GM23338 (cell line): ENCODE data around the gene MTARC2. TPM values are rescaled to one million over a fixed set of nuclear protein-coding genes. Genes with fewer than 3 reads are reported as not detected.

Experiments
- ATAC-seq: fragments of 200-7000 bp; cut with Tn5 transposase; 3 replicates; pipeline ENCODE4 v1.9.1; 2020
- DNase-seq: peaks from one replicate; pipeline ENCODE4 v3.0.0-alpha.2; 2015; ENCODE audit warnings: low spot score
- H2AFZ ChIP-seq: fragments of 200-600 bp; sonication (generic); 2 replicates; pipeline ENCODE4 v1.8.0; 2016; ENCODE audit warnings: antibody characterized with exemption, mild to moderate bottlenecking, moderate library complexity
- H3F3A ChIP-seq: fragments of 200-600 bp; sonication (generic); replicated peaks from 2 replicates; pipeline ENCODE4 v1.8.0; 2017; ENCODE audit warnings: antibody characterized with exemption, mixed run types, low read depth
- H3K27ac ChIP-seq: fragments of 200-600 bp; sonication (generic); 2 replicates; pipeline ENCODE4 v1.6.1; 2016; ENCODE audit warnings: low read depth
- H3K27me3 ChIP-seq: fragments of 200-600 bp; sonication (generic); 2 replicates; pipeline ENCODE4 v1.8.0; 2016; ENCODE audit warnings: mild to moderate bottlenecking, mixed run types, moderate library complexity; ENCODE audit not compliant: insufficient read depth
- H3K36me3 ChIP-seq: fragments of 200-600 bp; sonication (generic); 2 replicates; pipeline ENCODE4 v1.8.0; 2016; ENCODE audit warnings: mild to moderate bottlenecking; ENCODE audit not compliant: insufficient read depth
- H3K4me1 ChIP-seq: fragments of 200-600 bp; sonication (generic); 2 replicates; pipeline ENCODE4 v1.8.0; 2016; ENCODE audit warnings: mild to moderate bottlenecking, moderate library complexity; ENCODE audit not compliant: insufficient read depth
- H3K4me2 ChIP-seq: fragments of 200-600 bp; sonication (generic); 2 replicates; pipeline ENCODE4 v1.7.1; 2017; ENCODE audit warnings: mixed run types
- H3K4me3 ChIP-seq: fragments of 200-600 bp; sonication (generic); 2 replicates; pipeline ENCODE4 v1.6.1; 2016; ENCODE audit warnings: mixed run types
- H3K79me2 ChIP-seq: fragments of 200-600 bp; sonication (generic); replicated peaks from 2 replicates; pipeline ENCODE4 v1.8.0; 2017; ENCODE audit warnings: mild to moderate bottlenecking; ENCODE audit not compliant: insufficient read depth
- H3K9me2 ChIP-seq: fragments of 200-600 bp; sonication (generic); 2 replicates; pipeline ENCODE4 v1.8.0; 2017; ENCODE audit not compliant: insufficient read depth
- H4K20me1 ChIP-seq: fragments of 200-600 bp; sonication (generic); replicated peaks from 2 replicates; pipeline ENCODE4 v1.8.0; 2017; ENCODE audit warnings: mild to moderate bottlenecking; ENCODE audit not compliant: insufficient read depth
- H3K27ac Mint-ChIP-seq: 2 replicates; pipeline ENCODE4 v1.8.0; 2020; ENCODE audit warnings: inconsistent platforms, mild to moderate bottlenecking, moderate library complexity, mixed read lengths
- H3K27me3 Mint-ChIP-seq: 3 replicates; pipeline ENCODE4 v1.8.0; 2022; ENCODE audit warnings: low read depth, mild to moderate bottlenecking, moderate library complexity, mixed read lengths, inconsistent platforms; ENCODE audit not compliant: insufficient read depth, poor library complexity
- H3K36me3 Mint-ChIP-seq: 3 replicates; pipeline ENCODE4 v1.8.0; 2021; ENCODE audit warnings: low read depth, mild to moderate bottlenecking, inconsistent platforms, moderate library complexity, mixed read lengths
- H3K4me1 Mint-ChIP-seq: 3 replicates; pipeline ENCODE4 v1.8.0; 2020; ENCODE audit warnings: mild to moderate bottlenecking, inconsistent platforms, mixed read lengths
- H3K4me3 Mint-ChIP-seq: 3 replicates; pipeline ENCODE4 v1.8.0; 2021; ENCODE audit warnings: moderate library complexity, mild to moderate bottlenecking, inconsistent platforms, mixed read lengths
- H3K9me3 Mint-ChIP-seq: 3 replicates; pipeline ENCODE4 v1.8.0; 2020; ENCODE audit warnings: moderate library complexity, mild to moderate bottlenecking, inconsistent platforms, mixed read lengths
- CREB1 ChIP-seq: fragments of 250-450 bp; sonication (Bioruptor Pico); IDR thresholded peaks from 2 replicates; pipeline ENCODE4 v1.5.0; 2020; ENCODE audit warnings: low read depth, mild to moderate bottlenecking, moderate library complexity
- EZH2phosphoT487 ChIP-seq: fragments of 200-600 bp; sonication (generic); IDR thresholded peaks from one replicate; pipeline ENCODE4 v1.8.1; 2018; ENCODE audit warnings: antibody characterized with exemption; ENCODE audit not compliant: unreplicated experiment
- JUNB ChIP-seq: IDR thresholded peaks from one replicate; pipeline ENCODE4 v1.6.1; 2016; ENCODE audit warnings: antibody characterized with exemption; ENCODE audit not compliant: unreplicated experiment
- NANOG ChIP-seq: IDR thresholded peaks from 2 replicates; pipeline ENCODE4 v1.6.1; 2016; ENCODE audit warnings: antibody characterized with exemption, borderline replicate concordance
- POLR2AphosphoS5 ChIP-seq: IDR thresholded peaks from 2 replicates; pipeline ENCODE4 v1.6.1; 2016; ENCODE audit warnings: antibody characterized with exemption, low read depth
- STAT1 ChIP-seq: IDR thresholded peaks from one replicate; pipeline ENCODE4 v1.6.1; 2016; ENCODE audit warnings: antibody characterized with exemption; ENCODE audit not compliant: unreplicated experiment
- ZNF114 ChIP-seq: fragments of 250-450 bp; sonication (Bioruptor Pico); IDR thresholded peaks from 2 replicates; pipeline ENCODE4 v1.5.0; 2020; ENCODE audit warnings: mild to moderate bottlenecking, moderate library complexity
- ZNF331 ChIP-seq: fragments of 250-450 bp; sonication (Bioruptor Pico); IDR thresholded peaks from 2 replicates; pipeline ENCODE4 v1.5.0; 2020; ENCODE audit warnings: low read depth, mild to moderate bottlenecking, moderate library complexity
- polyA plus RNA-seq: library from polyadenylated mRNA; unstranded; fragments of >200 nt; fragmentation: Nextera tagmentation; extraction: Ambion mirVana; gene quantifications from 2 replicates; pipeline ENCODE4 v1.2.1, GENCODE V29; 2016
- total RNA-seq: library from RNA; depleted of rRNA; stranded (reverse); fragments of >200 nt; shearing (Covaris generic); gene quantifications from 2 replicates; pipeline ENCODE4 v1.2.3, GENCODE V29; 2014
- TF ChIP-seq, protein P1 (sequence below): fragments of 250-450 bp; sonication (Bioruptor Pico); IDR thresholded peaks from 2 replicates; pipeline ENCODE4 v1.5.0; 2020; ENCODE audit warnings: mild to moderate bottlenecking, moderate library complexity
- TF ChIP-seq, protein P2 (sequence below): IDR thresholded peaks from 2 replicates; pipeline ENCODE4 v1.6.1; 2016; ENCODE audit warnings: antibody characterized with exemption
- TF ChIP-seq, protein P3 (sequence below), 2 experiments: fragments of 200-600 bp in 1 of 2; sonication (generic) in 1 of 2; conservative IDR thresholded peaks; 2 replicates each; pipeline versions ENCODE4 v1.5.1 to v1.6.1; 2016 to 2017; ENCODE audit warnings: antibody characterized with exemption in 2 of 2, low read depth in 2 of 2, mild to moderate bottlenecking in 2 of 2, moderate library complexity in 1 of 2

The MTARC2 gene
- total and polyA plus RNA-seq, 2 experiments from 2014 or later = 4.1 to 8.0 TPM

DNA sequence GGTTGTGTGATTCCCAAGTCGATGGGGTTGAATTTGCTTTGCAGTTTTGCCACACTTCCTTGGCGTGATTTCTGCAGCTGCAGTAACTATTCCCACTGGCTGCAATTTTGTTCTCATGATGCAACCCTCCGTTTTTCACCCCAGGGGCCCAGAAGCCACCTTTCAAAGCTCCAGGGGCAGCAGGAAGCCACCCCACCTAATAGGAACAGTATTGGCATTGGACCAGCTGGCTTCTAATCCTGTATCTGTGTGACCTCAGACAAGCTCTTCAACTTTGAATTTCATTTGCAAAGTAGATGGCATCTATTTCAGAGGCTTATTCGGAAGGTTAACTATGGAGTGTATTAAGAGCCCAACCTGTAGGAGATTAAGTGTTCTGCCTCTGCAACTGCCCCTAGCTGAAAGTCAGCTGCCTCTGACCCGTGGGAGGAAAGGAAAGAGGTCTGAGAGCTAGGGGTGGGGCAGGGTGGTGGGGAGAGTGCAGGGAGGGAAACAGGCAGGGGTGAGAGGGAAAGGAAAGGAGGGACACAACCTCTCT is 45.3 kb upstream of the MTARC2 start (continued):
- TF ChIP-seq, protein P1, sequence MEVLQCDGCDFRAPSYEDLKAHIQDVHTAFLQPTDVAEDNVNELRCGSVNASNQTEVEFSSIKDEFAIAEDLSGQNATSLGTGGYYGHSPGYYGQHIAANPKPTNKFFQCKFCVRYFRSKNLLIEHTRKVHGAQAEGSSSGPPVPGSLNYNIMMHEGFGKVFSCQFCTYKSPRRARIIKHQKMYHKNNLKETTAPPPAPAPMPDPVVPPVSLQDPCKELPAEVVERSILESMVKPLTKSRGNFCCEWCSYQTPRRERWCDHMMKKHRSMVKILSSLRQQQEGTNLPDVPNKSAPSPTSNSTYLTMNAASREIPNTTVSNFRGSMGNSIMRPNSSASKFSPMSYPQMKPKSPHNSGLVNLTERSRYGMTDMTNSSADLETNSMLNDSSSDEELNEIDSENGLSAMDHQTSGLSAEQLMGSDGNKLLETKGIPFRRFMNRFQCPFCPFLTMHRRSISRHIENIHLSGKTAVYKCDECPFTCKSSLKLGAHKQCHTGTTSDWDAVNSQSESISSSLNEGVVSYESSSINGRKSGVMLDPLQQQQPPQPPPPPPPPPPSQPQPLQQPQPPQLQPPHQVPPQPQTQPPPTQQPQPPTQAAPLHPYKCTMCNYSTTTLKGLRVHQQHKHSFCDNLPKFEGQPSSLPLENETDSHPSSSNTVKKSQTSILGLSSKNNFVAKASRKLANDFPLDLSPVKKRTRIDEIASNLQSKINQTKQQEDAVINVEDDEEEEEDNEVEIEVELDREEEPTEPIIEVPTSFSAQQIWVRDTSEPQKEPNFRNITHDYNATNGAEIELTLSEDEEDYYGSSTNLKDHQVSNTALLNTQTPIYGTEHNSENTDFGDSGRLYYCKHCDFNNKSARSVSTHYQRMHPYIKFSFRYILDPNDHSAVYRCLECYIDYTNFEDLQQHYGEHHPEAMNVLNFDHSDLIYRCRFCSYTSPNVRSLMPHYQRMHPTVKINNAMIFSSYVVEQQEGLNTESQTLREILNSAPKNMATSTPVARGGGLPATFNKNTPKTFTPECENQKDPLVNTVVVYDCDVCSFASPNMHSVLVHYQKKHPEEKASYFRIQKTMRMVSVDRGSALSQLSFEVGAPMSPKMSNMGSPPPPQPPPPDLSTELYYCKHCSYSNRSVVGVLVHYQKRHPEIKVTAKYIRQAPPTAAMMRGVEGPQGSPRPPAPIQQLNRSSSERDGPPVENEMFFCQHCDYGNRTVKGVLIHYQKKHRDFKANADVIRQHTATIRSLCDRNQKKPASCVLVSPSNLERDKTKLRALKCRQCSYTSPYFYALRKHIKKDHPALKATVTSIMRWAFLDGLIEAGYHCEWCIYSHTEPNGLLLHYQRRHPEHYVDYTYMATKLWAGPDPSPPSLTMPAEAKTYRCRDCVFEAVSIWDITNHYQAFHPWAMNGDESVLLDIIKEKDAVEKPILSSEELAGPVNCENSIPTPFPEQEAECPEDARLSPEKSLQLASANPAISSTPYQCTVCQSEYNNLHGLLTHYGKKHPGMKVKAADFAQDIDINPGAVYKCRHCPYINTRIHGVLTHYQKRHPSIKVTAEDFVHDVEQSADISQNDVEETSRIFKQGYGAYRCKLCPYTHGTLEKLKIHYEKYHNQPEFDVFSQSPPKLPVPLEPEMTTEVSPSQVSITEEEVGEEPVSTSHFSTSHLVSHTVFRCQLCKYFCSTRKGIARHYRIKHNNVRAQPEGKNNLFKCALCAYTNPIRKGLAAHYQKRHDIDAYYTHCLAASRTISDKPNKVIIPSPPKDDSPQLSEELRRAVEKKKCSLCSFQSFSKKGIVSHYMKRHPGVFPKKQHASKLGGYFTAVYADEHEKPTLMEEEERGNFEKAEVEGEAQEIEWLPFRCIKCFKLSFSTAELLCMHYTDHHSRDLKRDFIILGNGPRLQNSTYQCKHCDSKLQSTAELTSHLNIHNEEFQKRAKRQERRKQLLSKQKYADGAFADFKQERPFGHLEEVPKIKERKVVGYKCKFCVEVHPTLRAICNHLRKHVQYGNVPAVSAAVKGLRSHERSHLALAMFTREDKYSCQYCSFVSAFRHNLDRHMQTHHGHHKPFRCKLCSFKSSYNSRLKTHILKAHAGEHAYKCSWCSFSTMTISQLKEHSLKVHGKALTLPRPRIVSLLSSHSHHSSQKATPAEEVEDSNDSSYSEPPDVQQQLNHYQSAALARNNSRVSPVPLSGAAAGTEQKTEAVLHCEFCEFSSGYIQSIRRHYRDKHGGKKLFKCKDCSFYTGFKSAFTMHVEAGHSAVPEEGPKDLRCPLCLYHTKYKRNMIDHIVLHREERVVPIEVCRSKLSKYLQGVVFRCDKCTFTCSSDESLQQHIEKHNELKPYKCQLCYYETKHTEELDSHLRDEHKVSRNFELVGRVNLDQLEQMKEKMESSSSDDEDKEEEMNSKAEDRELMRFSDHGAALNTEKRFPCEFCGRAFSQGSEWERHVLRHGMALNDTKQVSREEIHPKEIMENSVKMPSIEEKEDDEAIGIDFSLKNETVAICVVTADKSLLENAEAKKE (CRISPR knock-in tag) = no peak
- no peak for TF ChIP-seq EZH2phosphoT487
- TF ChIP-seq STAT1 = no peak
- TF ChIP-seq ZNF114 (CRISPR knock-in tag) = no peak
- TF ChIP-seq NANOG = no peak
- TF ChIP-seq, protein P2, sequence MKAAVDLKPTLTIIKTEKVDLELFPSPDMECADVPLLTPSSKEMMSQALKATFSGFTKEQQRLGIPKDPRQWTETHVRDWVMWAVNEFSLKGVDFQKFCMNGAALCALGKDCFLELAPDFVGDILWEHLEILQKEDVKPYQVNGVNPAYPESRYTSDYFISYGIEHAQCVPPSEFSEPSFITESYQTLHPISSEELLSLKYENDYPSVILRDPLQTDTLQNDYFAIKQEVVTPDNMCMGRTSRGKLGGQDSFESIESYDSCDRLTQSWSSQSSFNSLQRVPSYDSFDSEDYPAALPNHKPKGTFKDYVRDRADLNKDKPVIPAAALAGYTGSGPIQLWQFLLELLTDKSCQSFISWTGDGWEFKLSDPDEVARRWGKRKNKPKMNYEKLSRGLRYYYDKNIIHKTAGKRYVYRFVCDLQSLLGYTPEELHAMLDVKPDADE = no peak

DNA sequence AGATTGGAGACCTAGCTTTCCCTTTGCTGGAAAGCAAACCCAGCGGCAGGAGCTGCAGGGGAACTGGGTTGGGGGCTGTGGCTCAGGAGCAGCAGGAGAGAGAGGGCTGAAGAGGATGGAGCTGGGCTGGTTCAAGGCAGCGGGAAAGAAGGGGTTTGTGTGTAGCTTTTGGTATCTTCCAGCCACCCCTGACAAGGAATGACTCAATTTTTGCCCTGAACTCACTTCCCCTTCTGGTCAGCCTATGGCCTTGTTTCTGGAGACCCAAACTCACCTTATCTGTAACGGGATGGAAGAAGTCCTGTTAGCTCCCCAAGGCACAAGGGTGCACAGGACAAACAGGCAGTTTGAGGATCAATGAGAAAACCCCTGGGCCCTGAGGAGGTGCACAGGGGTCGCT is 44.8 kb upstream of the MTARC2 start:
- peak overlapping the region; percentile 55; the same call in 1 of the 2 replicates for H3K4me2 ChIP-seq
- ATAC-seq = peak; percentile 43
- peak overlapping the region; percentile 76 for H2AFZ ChIP-seq
- TF ChIP-seq CREB1 (CRISPR knock-in tag) (no peak), NANOG (no peak), EZH2phosphoT487 (no peak), ZNF331 (CRISPR knock-in tag) (no peak), POLR2AphosphoS5 (no peak), JUNB (no peak)
- TF ChIP-seq, protein P3, sequence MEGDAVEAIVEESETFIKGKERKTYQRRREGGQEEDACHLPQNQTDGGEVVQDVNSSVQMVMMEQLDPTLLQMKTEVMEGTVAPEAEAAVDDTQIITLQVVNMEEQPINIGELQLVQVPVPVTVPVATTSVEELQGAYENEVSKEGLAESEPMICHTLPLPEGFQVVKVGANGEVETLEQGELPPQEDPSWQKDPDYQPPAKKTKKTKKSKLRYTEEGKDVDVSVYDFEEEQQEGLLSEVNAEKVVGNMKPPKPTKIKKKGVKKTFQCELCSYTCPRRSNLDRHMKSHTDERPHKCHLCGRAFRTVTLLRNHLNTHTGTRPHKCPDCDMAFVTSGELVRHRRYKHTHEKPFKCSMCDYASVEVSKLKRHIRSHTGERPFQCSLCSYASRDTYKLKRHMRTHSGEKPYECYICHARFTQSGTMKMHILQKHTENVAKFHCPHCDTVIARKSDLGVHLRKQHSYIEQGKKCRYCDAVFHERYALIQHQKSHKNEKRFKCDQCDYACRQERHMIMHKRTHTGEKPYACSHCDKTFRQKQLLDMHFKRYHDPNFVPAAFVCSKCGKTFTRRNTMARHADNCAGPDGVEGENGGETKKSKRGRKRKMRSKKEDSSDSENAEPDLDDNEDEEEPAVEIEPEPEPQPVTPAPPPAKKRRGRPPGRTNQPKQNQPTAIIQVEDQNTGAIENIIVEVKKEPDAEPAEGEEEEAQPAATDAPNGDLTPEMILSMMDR (conservative IDR thresholded peaks at IDR 0.05; ENCODE audit: low read depth in 2 of 2) = no peak
- TF ChIP-seq, protein P2 = no peak

More for the DNA sequence above, 44.8 kb upstream of the MTARC2 start:
- Histone ChIP-seq H3K27ac (no peak overlapping the region), H3K9me2 (0 out of 2 replicates have a peak, but pooled peaks cover 3% of the 10 kb centered on the region), H4K20me1 (no peaks in the 10 kb centered on the region), H3K79me2 (no peaks in the 10 kb centered on the region), H3K4me1 (0 out of 2 replicates have a peak, but pooled peaks cover 10% of the 10 kb centered on the region), H3K4me3 (no peak overlapping the region), H3F3A (no peaks in the 10 kb centered on the region), H3K36me3 (no peaks in the 10 kb centered on the region), H3K27me3 (no peaks in the 10 kb centered on the region)
- DNase-seq = no peak
- Mint-ChIP-seq H3K4me1 (peaks cover 38% of the 10 kb centered on the region), H3K27me3 (peaks cover 4% of the 10 kb centered on the region), H3K4me3 (no peak overlapping the region), H3K36me3 (no peaks in the 10 kb centered on the region), H3K27ac (peak overlapping the region; percentile 68), H3K9me3 (no peaks in the 10 kb centered on the region)
